IPS DF 6.9 (cell line): ENCODE results near the gene CNOT9.
"Not testable (repeated sequence)": the region's sequence is repeated elsewhere in the genome, so short reads cannot be mapped to it uniquely, and the experiment has no call there.

ENCODE experiments used
- DNase-seq: peaks from one replicate; pipeline ENCODE4 v3.0.0-alpha.2; 2013; ENCODE audit warnings: low read depth, low spot score
- H3K27ac ChIP-seq: one replicate; pipeline ENCODE4 v1.5.1; 2013; ENCODE audit warnings: low read length, control low read depth
- H3K27me3 ChIP-seq: 2 replicates; pipeline ENCODE4 v1.6.1; 2013; ENCODE audit warnings: mild to moderate bottlenecking, low read length; ENCODE audit not compliant: control insufficient read depth, insufficient read depth
- H3K36me3 ChIP-seq: 2 replicates; pipeline ENCODE4 v1.6.1; 2013; ENCODE audit warnings: low read length; ENCODE audit not compliant: control insufficient read depth, insufficient read depth
- H3K4me1 ChIP-seq: 2 replicates; pipeline ENCODE4 v1.6.1; 2013; ENCODE audit warnings: low read length; ENCODE audit not compliant: control insufficient read depth, insufficient read depth
- H3K4me3 ChIP-seq: 2 replicates; pipeline ENCODE4 v1.5.1; 2013; ENCODE audit warnings: mild to moderate bottlenecking, low read length
- H3K9me3 ChIP-seq: 2 replicates; pipeline ENCODE4 v1.6.1; 2013; ENCODE audit warnings: low read length, inconsistent platforms; ENCODE audit not compliant: control insufficient read depth, insufficient read depth
- WGBS: extraction: QIAGEN DNeasy Blood & Tissue Kit; methylation state at CpG from one replicate; pipeline ENCODE4 v1.1.7; 2013; ENCODE audit warnings: mixed read lengths, missing lambda C conversion rate; ENCODE audit not compliant: insufficient read length, insufficient coverage; 5-methylcytosine and 5-hydroxymethylcytosine counted together

Gene CNOT9

GRCh38 chr2:218554225-218554624 is 14.4 kb upstream of the CNOT9 start:
- not testable (repeated sequence) for H3K4me1 ChIP-seq, DNase-seq, H3K27me3 ChIP-seq, H3K9me3 ChIP-seq, H3K27ac ChIP-seq, H3K36me3 ChIP-seq, H3K4me3 ChIP-seq
- WGBS, result no CpG with 5 or more reads among the region's 3 CpGs

- DNase-seq, result no peak
- Histone ChIP-seq H3K27ac (no peak overlapping the region), H3K9me3 (no peaks in the 10 kb centered on the region), H3K4me1 (peaks cover 1% of the 10 kb centered on the region; the same call in 1 of the 2 replicates), H3K4me3 (no peak overlapping the region), H3K36me3 (peaks cover 9% of the 10 kb centered on the region; the same call in 1 of the 2 replicates), H3K27me3 (no peaks in the 10 kb centered on the region)
- WGBS, result no CpG with 5 or more reads among the region's 4 CpGs
Measured at GRCh38 chr2:218555527-218555926, 13.1 kb upstream of the CNOT9 start.

- Histone ChIP-seq H3K4me3 (no peak overlapping the region), H3K4me1 (peaks cover 1% of the 10 kb centered on the region; the same call in 1 of the 2 replicates), H3K9me3 (no peaks in the 10 kb centered on the region), H3K27ac (no peak overlapping the region), H3K27me3 (no peaks in the 10 kb centered on the region), H3K36me3 (peaks cover 9% of the 10 kb centered on the region; the same call in 1 of the 2 replicates)
- no peak for DNase-seq
- no CpG with 5 or more reads among the region's 2 CpGs for WGBS
Measured at GRCh38 chr2:218557941-218558340, 10.7 kb upstream of the CNOT9 start.

GRCh38 chr2:218558986-218559385 is 9.7 kb upstream of the CNOT9 start:
- Histone ChIP-seq H3K27ac (no peak overlapping the region), H3K36me3 (peaks cover 3% of the 10 kb centered on the region; the same call in 1 of the 2 replicates), H3K27me3 (no peaks in the 10 kb centered on the region), H3K4me3 (no peak overlapping the region), H3K4me1 (peaks cover 1% of the 10 kb centered on the region; the same call in 1 of the 2 replicates), H3K9me3 (no peaks in the 10 kb centered on the region)
- DNase-seq, result no peak
- WGBS, result no CpG with 5 or more reads among the region's 3 CpGs

GRCh38 chr2:218564056-218564455 is 4.6 kb upstream of the CNOT9 start:
- no peaks in the 10 kb centered on the region for H3K9me3 ChIP-seq
- no CpG with 5 or more reads among the region's 1 CpG for WGBS
- H3K4me1 ChIP-seq, result peaks cover 1% of the 10 kb centered on the region; the same call in 1 of the 2 replicates
- H3K27ac ChIP-seq, result no peak overlapping the region
- DNase-seq, result no peak
- peaks cover 1% of the 10 kb centered on the region; the same call in 1 of the 2 replicates for H3K36me3 ChIP-seq
- no peaks in the 10 kb centered on the region for H3K27me3 ChIP-seq
- H3K4me3 ChIP-seq, result no peak overlapping the region

GRCh38 chr2:218566296-218566695 is 2.3 kb upstream of the CNOT9 start:
- no peak for DNase-seq
- Histone ChIP-seq H3K9me3 (no peaks in the 10 kb centered on the region), H3K36me3 (no peaks in the 10 kb centered on the region; the same call in 1 of the 2 replicates), H3K4me3 (no peak overlapping the region), H3K4me1 (peaks cover 1% of the 10 kb centered on the region; the same call in 1 of the 2 replicates), H3K27me3 (no peaks in the 10 kb centered on the region), H3K27ac (no peak overlapping the region)
- WGBS, result no CpG with 5 or more reads among the region's 1 CpG

GRCh38 chr2:218567797-218568189 is 846 bp upstream of the CNOT9 start:
- no peak overlapping the region for H3K27ac ChIP-seq
- no peaks in the 10 kb centered on the region for H3K9me3 ChIP-seq
- H3K36me3 ChIP-seq, result no peaks in the 10 kb centered on the region
- DNase-seq, result no peak
- H3K27me3 ChIP-seq, result no peaks in the 10 kb centered on the region
- H3K4me1 ChIP-seq, result peaks cover 1% of the 10 kb centered on the region; the same call in 1 of the 2 replicates
- H3K4me3 ChIP-seq, result peak overlapping the region; percentile 72; the same call in 1 of the 2 replicates
- no CpG with 5 or more reads among the region's 19 CpGs for WGBS

GRCh38 chr2:218569038-218569431 is 396 bp downstream of the CNOT9 start:
- H3K9me3 ChIP-seq, result no peaks in the 10 kb centered on the region
- H3K27ac ChIP-seq, result no peak overlapping the region
- peak overlapping the region; percentile 93 for H3K4me3 ChIP-seq
- H3K4me1 ChIP-seq, result peaks cover 1% of the 10 kb centered on the region; the same call in 1 of the 2 replicates
- WGBS, result no CpG with 5 or more reads among the region's 31 CpGs
- no peak for DNase-seq
- H3K36me3 ChIP-seq, result no peaks in the 10 kb centered on the region
- H3K27me3 ChIP-seq, result no peaks in the 10 kb centered on the region

GRCh38 chr2:218569661-218570500 is 1.2 kb downstream of the CNOT9 start:
- no peaks in the 10 kb centered on the region for H3K27me3 ChIP-seq
- WGBS, result no CpG with 5 or more reads among the region's 10 CpGs
- H3K9me3 ChIP-seq, result no peaks in the 10 kb centered on the region
- H3K36me3 ChIP-seq, result no peaks in the 10 kb centered on the region
- peak overlapping the region; percentile 93; the same call in 1 of the 2 replicates for H3K4me3 ChIP-seq
- peaks cover 1% of the 10 kb centered on the region; the same call in 1 of the 2 replicates for H3K4me1 ChIP-seq
- DNase-seq, result no peak
- H3K27ac ChIP-seq, result no peak overlapping the region

GRCh38 chr2:218570850-218571249 is 2.2 kb downstream of the CNOT9 start:
- WGBS, result no CpG with 5 or more reads among the region's 6 CpGs

More at GRCh38 chr2:218570850-218571249, 2.2 kb downstream of the CNOT9 start:
- Histone ChIP-seq H3K9me3 (no peaks in the 10 kb centered on the region), H3K27me3 (no peaks in the 10 kb centered on the region), H3K4me3 (no peak overlapping the region), H3K27ac (no peak overlapping the region), H3K36me3 (no peaks in the 10 kb centered on the region), H3K4me1 (peaks cover 1% of the 10 kb centered on the region; the same call in 1 of the 2 replicates)
- no peak for DNase-seq
